Spleen (tissue), 11 donors: ENCODE measurements around the gene ATRX. TPM values are rescaled to one million over a fixed set of nuclear protein-coding genes. Genes with fewer than 3 reads are reported as not detected.
"Not testable (repeated sequence)": the region's sequence is repeated elsewhere in the genome, so short reads cannot be mapped to it uniquely, and the experiment has no call there.

ENCODE experiments used
- DNase-seq: peaks from one replicate; pipeline ENCODE4 v3.0.0-alpha.2; 2020
- H3K27ac ChIP-seq, 8 donors: fragments of 200-600 bp; sonication (generic) in 7 of 8; 1 replicate in 4 of 8; 2 replicates in 4 of 8; pipeline versions ENCODE4 v1.5.0 to v1.8.0; 2016 to 2021; ENCODE audit warnings: inconsistent platforms in 4 of 8, mild to moderate bottlenecking in 4 of 8, moderate library complexity in 1 of 8
- H3K27me3 ChIP-seq, 7 donors: fragments of 200-600 bp; sonication (generic) in 6 of 7; replicated peaks in 1 of 7; 1 replicate in 4 of 7; 2 replicates in 3 of 7; pipeline versions ENCODE4 v1.5.0 to v1.8.0; 2016 to 2021; ENCODE audit warnings: inconsistent platforms in 3 of 7, mild to moderate bottlenecking in 1 of 7
- H3K36me3 ChIP-seq, 6 donors: fragments of 200-600 bp; sonication (generic) in 5 of 6; 1 replicate in 4 of 6; 2 replicates in 2 of 6; pipeline versions ENCODE4 v1.5.0 to v1.8.0; 2016 to 2021; ENCODE audit warnings: inconsistent platforms in 2 of 6
- H3K4me1 ChIP-seq, 6 donors: fragments of 200-600 bp; sonication (generic) in 5 of 6; 1 replicate in 3 of 6; 2 replicates in 3 of 6; pipeline versions ENCODE4 v1.5.0 to v1.8.0; 2016 to 2021; ENCODE audit warnings: inconsistent platforms in 3 of 6
- H3K4me3 ChIP-seq, 8 donors: fragments of 200-600 bp; sonication (generic) in 7 of 8; 1 replicate in 4 of 8; 2 replicates in 4 of 8; pipeline versions ENCODE4 v1.5.0 to v1.8.0; 2016 to 2021; ENCODE audit warnings: inconsistent platforms in 4 of 8, mild to moderate bottlenecking in 4 of 8, moderate library complexity in 2 of 8
- H3K9me3 ChIP-seq, 8 donors: fragments of 200-600 bp; sonication (generic) in 7 of 8; 1 replicate in 4 of 8; 2 replicates in 4 of 8; pipeline versions ENCODE4 v1.5.0 to v1.8.0; 2016 to 2021; ENCODE audit warnings: inconsistent platforms in 4 of 8
- CTCF ChIP-seq, 11 experiments: fragments of 200-600 bp in 7 of 11; fragments of 450-650 bp in 4 of 11; sonication (generic) in 4 of 11; IDR thresholded peaks in 8 of 11; conservative IDR thresholded peaks in 3 of 11; 1 replicate in 7 of 11; 2 replicates in 4 of 11; pipeline versions ENCODE4 v1.4.0 to v1.8.0; 2016 to 2021; ENCODE audit warnings: antibody characterized with exemption in 11 of 11, inconsistent platforms in 4 of 11, mild to moderate bottlenecking in 1 of 11
- POLR2A ChIP-seq, 3 donors: fragments of 450-650 bp; IDR thresholded peaks; one replicate each; pipeline ENCODE4 v1.5.1; 2017; ENCODE audit warnings: antibody characterized with exemption in 3 of 3, mild to moderate bottlenecking in 1 of 3
- POLR2AphosphoS5 ChIP-seq, 3 donors: sonication (generic); formaldehyde crosslinking; IDR thresholded peaks; one replicate each; pipeline ENCODE4 v1.5.1; 2017; ENCODE audit warnings: antibody characterized with exemption in 3 of 3
- WGBS, 5 donors: extraction: QIAGEN DNeasy Blood & Tissue Kit in 3 of 5; methylation state at CpG; one replicate each; pipeline versions ENCODE4 v1.1.5 to v1.1.7; 2013 to 2018; 5-methylcytosine and 5-hydroxymethylcytosine counted together
- intact Hi-C: fragments of 100-400 bp; cut with DNase I; formaldehyde crosslinking; loops from one replicate; pipeline ENCODE4 v1.15.0; 2023; ENCODE audit warnings: low total_unique reads
- polyA plus RNA-seq, 3 donors: library from polyadenylated mRNA; stranded (reverse); fragments of 200-250 nt; gene quantifications; one replicate each; pipeline ENCODE4 v1.2.1, GENCODE V29; 2013
- total RNA-seq, 7 donors: library from RNA; depleted of rRNA in 3 of 7; stranded (reverse); fragments of >200 nt in 3 of 7; fragmentation: NEBNext Ultra II Directional in 4 of 7; extraction: Animal tissue kit (Norgen Biotek cat#: 25700) in 4 of 7; gene quantifications; one replicate each; pipeline versions ENCODE4 v1.1.0 to v1.2.1, GENCODE V29; 2016 to 2021
- donor health status: healthy with polysubstance abuse.
- donor health status: DM: no; HTN: no; CAD: no; lungs with moderate emphysema.
- donor health status: DM: no; HTN: no; CAD: no.
- donor health status: Bipolar disorder and iron deficiency.
- donor health status: healthy.
- donor health status: DM: no; HTN: no; CAD: no.
- donor health status: DM: yes; HTN: yes; CAD: no.

The ATRX gene
- total and polyA plus RNA-seq, 10 donors: 8.2 to 150 (median 109) TPM

GRCh38 chrX:77733342-77733741 is 52.7 kb downstream of the ATRX start:
- no peak for TF ChIP-seq CTCF (IDR thresholded peaks at IDR 0.05 in 8 of 11, conservative IDR thresholded peaks at IDR 0.05 in 3 of 11)
- TF ChIP-seq POLR2A (IDR thresholded peaks at IDR 0.05): no peak
- 78 to 99% (median 91%) methylated on average over 3 of the region's 3 CpGs for WGBS, 5 donors

GRCh38 chrX:77731821-77732419 is 54.1 kb downstream of the ATRX start:
- Histone ChIP-seq H3K27me3 (no peaks in the 10 kb centered on the region), H3K4me3 (no peak overlapping the region), H3K9me3 (peaks cover 0 to 7% (median 0%) of the 10 kb centered on the region in 8 donors), H3K36me3 (no peaks in the 10 kb centered on the region), H3K27ac (no peak overlapping the region), H3K4me1 (peaks cover 0 to 16% (median 0%) of the 10 kb centered on the region in 6 donors)
- DNase-seq: no peak
- TF ChIP-seq POLR2A (IDR thresholded peaks at IDR 0.05) (no peak), POLR2AphosphoS5 (IDR thresholded peaks at IDR 0.05) (no peak)
- intact Hi-C loops: no loop called here
- 77 to 95% (median 90%) methylated on average over 6 to 7 of the region's 7 CpGs for WGBS, 5 donors

More at GRCh38 chrX:77733342-77733741, 52.7 kb downstream of the ATRX start:
- no peak overlapping the region for H3K27ac ChIP-seq
- H3K27me3 ChIP-seq: no peaks in the 10 kb centered on the region
- peaks cover 0 to 9% (median 0%) of the 10 kb centered on the region in 8 donors for H3K9me3 ChIP-seq
- no peaks in the 10 kb centered on the region for H3K36me3 ChIP-seq
- intact Hi-C loops: no loop called here
- no peak for DNase-seq
- peaks cover 0 to 16% (median 0%) of the 10 kb centered on the region in 6 donors for H3K4me1 ChIP-seq
- no peak overlapping the region for H3K4me3 ChIP-seq

- WGBS, 5 donors: 97 to 100% (median 98%) methylated on average over 2 to 3 of the region's 3 CpGs; no CpG with 5 or more reads in 1 of the 5 donors
- DNase-seq, H3K4me3 ChIP-seq, H3K27me3 ChIP-seq, H3K36me3 ChIP-seq, H3K27ac ChIP-seq, intact Hi-C loops: not testable (repeated sequence)
- Histone ChIP-seq H3K9me3 (peaks cover 0 to 14% (median 0%) of the 10 kb centered on the region in 8 donors), H3K4me1 (peaks cover 0 to 12% (median 0%) of the 10 kb centered on the region in 6 donors)
These were observed 59.9 kb downstream of the ATRX start for GRCh38 chrX:77726095-77726494.

GRCh38 chrX:77723681-77724080 is 62.3 kb downstream of the ATRX start:
- intact Hi-C loops: no loop called here
- Histone ChIP-seq H3K4me1 (peaks cover 0 to 9% (median 0%) of the 10 kb centered on the region in 6 donors), H3K4me3 (no peak overlapping the region), H3K9me3 (peaks cover 0 to 14% (median 0%) of the 10 kb centered on the region in 8 donors), H3K36me3 (no peaks in the 10 kb centered on the region), H3K27me3 (no peaks in the 10 kb centered on the region), H3K27ac (no peak overlapping the region)
- WGBS, 5 donors: 84 to 91% (median 90%) methylated on average over 4 of the region's 4 CpGs
- TF ChIP-seq CTCF (IDR thresholded peaks at IDR 0.05 in 8 of 11, conservative IDR thresholded peaks at IDR 0.05 in 3 of 11) (no peak), POLR2AphosphoS5 (IDR thresholded peaks at IDR 0.05) (no peak), POLR2A (IDR thresholded peaks at IDR 0.05) (no peak)
- no peak for DNase-seq

- Histone ChIP-seq H3K4me1 (peaks cover 0 to 9% (median 0%) of the 10 kb centered on the region in 6 donors), H3K9me3 (peaks cover 0 to 14% (median 0%) of the 10 kb centered on the region in 8 donors), H3K4me3 (no peak overlapping the region), H3K27me3 (no peaks in the 10 kb centered on the region), H3K36me3 (peaks cover 0 to 15% (median 2%) of the 10 kb centered on the region in 6 donors), H3K27ac (no peak overlapping the region)
- WGBS, 5 donors: 86 to 95% (median 92%) methylated on average over 4 of the region's 4 CpGs
- DNase-seq: no peak
- intact Hi-C loops: no loop called here
- TF ChIP-seq POLR2A (IDR thresholded peaks at IDR 0.05) (no peak), POLR2AphosphoS5 (IDR thresholded peaks at IDR 0.05) (no peak), CTCF (IDR thresholded peaks at IDR 0.05 in 8 of 11, conservative IDR thresholded peaks at IDR 0.05 in 3 of 11) (no peak)
These were observed 66.6 kb downstream of the ATRX start for GRCh38 chrX:77719388-77719787.
